GM18858 (cell line): ENCODE measurements around the gene CMSS1.

Experiments
- ATAC-seq: cut with Tn5 transposase; IDR thresholded peaks from one replicate; pipeline ENCODE4 v1.9.1; 2021; ENCODE audit not compliant: unreplicated experiment

Gene CMSS1

GRCh38 chr3:99899603-99900002 is 81.9 kb downstream of the CMSS1 start:
- ATAC-seq, result no peak

GRCh38 chr3:99900248-99900647 is 82.6 kb downstream of the CMSS1 start:
- ATAC-seq, result no peak

GRCh38 chr3:99901200-99901926 is 83.7 kb downstream of the CMSS1 start:
- ATAC-seq, result no peak

- no peak for ATAC-seq
Observed at GRCh38 chr3:99902091-99902490, 84.4 kb downstream of the CMSS1 start.

- no peak for ATAC-seq
Observed at GRCh38 chr3:99903869-99904268, 86.2 kb downstream of the CMSS1 start.

GRCh38 chr3:99907959-99908544 is 90.4 kb downstream of the CMSS1 start:
- no peak for ATAC-seq

GRCh38 chr3:99909714-99910495 is 92.2 kb downstream of the CMSS1 start:
- ATAC-seq, result no peak

- ATAC-seq, result no peak
Observed at GRCh38 chr3:99910752-99911290, 93.2 kb downstream of the CMSS1 start.

- no peak for ATAC-seq
Observed at GRCh38 chr3:99911433-99911832, 93.8 kb downstream of the CMSS1 start.

GRCh38 chr3:99915906-99916432 is 98.3 kb downstream of the CMSS1 start:
- ATAC-seq, result no peak

GRCh38 chr3:99918715-99919114 is 101.1 kb downstream of the CMSS1 start:
- no peak for ATAC-seq

- ATAC-seq, result no peak
Observed at GRCh38 chr3:99919694-99920093, 102.0 kb downstream of the CMSS1 start.

GRCh38 chr3:99920481-99921376 is 103.1 kb downstream of the CMSS1 start:
- peak; percentile 59 for ATAC-seq

GRCh38 chr3:99921377-99921695 is 103.7 kb downstream of the CMSS1 start:
- ATAC-seq, result no peak

GRCh38 chr3:99921986-99922385 is 104.3 kb downstream of the CMSS1 start:
- no peak for ATAC-seq

GRCh38 chr3:99923873-99924272 is 106.2 kb downstream of the CMSS1 start:
- no peak for ATAC-seq

- ATAC-seq, result no peak
Observed at GRCh38 chr3:99925584-99926230, 108.0 kb downstream of the CMSS1 start.

GRCh38 chr3:99927671-99928457 is 110.2 kb downstream of the CMSS1 start:
- ATAC-seq, result no peak
